HepG2 (cell line): ENCODE data around the gene LYRM1. TPM values are rescaled to one million over a fixed set of nuclear protein-coding genes. Genes with fewer than 3 reads are reported as not detected.

ENCODE experiments used
- ATAC-seq: fragments of 200-7000 bp; cut with Tn5 transposase; 3 replicates; pipeline ENCODE4 v1.9.1; 2020; ENCODE audit warnings: mild to moderate bottlenecking, moderate library complexity
- BruUV-seq: library from RNA; stranded (reverse); fragments of 400-500 nt; replicated peaks from 2 replicates; lab custom pipeline; 2021; lab: Mats Ljungman, UMichigan
- CTCF ChIA-PET: fragments of 300-600 bp; formaldehyde crosslinking; extraction: SDS; loops from one replicate; lab custom pipeline; 2021; ENCODE audit warnings: low total read pairs, inconsistent platforms, low intra/inter-chr PET ratio; lab: Yijun Ruan, JAX
- POLR2A ChIA-PET: fragments of 350-600 bp; sonication (Branson Sonifier 250); formaldehyde crosslinking; loops from one replicate; lab custom pipeline; 2020; ENCODE audit warnings: antibody characterized with exemption, inconsistent platforms; lab: Yijun Ruan, JAX
- DNase-seq: peaks from one replicate; pipeline ENCODE4 v3.0.0-alpha.2; 2015; ENCODE audit warnings: low spot score
- FAIRE-seq: peaks from 3 replicates; lab custom pipeline; 2011; peaks lifted over from hg19 to GRCh38; lab: Jason Lieb, UNC
- H2AFZ ChIP-seq: one replicate; pipeline ENCODE4 v1.6.1; 2011; ENCODE audit warnings: low read length, inconsistent platforms
- H3K27ac ChIP-seq: fragments of 300-600 bp; 3 replicates; pipeline ENCODE4 v1.8.0; 2011; ENCODE audit warnings: mixed run types, mild to moderate bottlenecking, mixed read lengths, low read length, inconsistent platforms; ENCODE audit not compliant: insufficient read depth; ENCODE audit errors: extremely low read length
- H3K27me3 ChIP-seq, 2 experiments: fragments of 200-600 bp in 1 of 2; 2 replicates in 1 of 2; 3 replicates in 1 of 2; pipeline versions ENCODE4 v1.6.0 to v1.8.0; 2011; ENCODE audit warnings: low read length in 2 of 2, mild to moderate bottlenecking in 2 of 2, moderate library complexity in 2 of 2, inconsistent platforms in 1 of 2; ENCODE audit not compliant: insufficient read depth in 2 of 2, control insufficient read depth in 1 of 2
- H3K36me3 ChIP-seq, 2 experiments: fragments of 200-600 bp in 1 of 2; replicated peaks in 1 of 2; 2 replicates in 1 of 2; 3 replicates in 1 of 2; pipeline versions ENCODE4 v1.5.1 to v1.8.0; 2011; ENCODE audit warnings: low read length in 2 of 2, inconsistent platforms in 1 of 2; ENCODE audit not compliant: insufficient read depth in 2 of 2, control insufficient read depth in 1 of 2
- H3K4me1 ChIP-seq: 2 replicates; pipeline ENCODE4 v1.5.1; 2012; ENCODE audit warnings: low read length, inconsistent platforms; ENCODE audit not compliant: insufficient read depth
- H3K4me2 ChIP-seq: 2 replicates; pipeline ENCODE4 v1.6.0; 2011; ENCODE audit warnings: low read depth, low read length, inconsistent platforms
- H3K4me3 ChIP-seq, 3 experiments: fragments of 200-600 bp in 1 of 3; sonication (generic), shearing (Covaris generic) in 1 of 3; replicated peaks in 1 of 3; 2 replicates each; pipeline ENCODE4 v1.5.1; 2011 to 2016; ENCODE audit warnings: low read length in 3 of 3, inconsistent platforms in 2 of 3, low read depth in 2 of 3, mild to moderate bottlenecking in 2 of 3, control low read depth in 1 of 3, mixed read lengths in 1 of 3; ENCODE audit not compliant: insufficient read depth in 1 of 3
- H3K79me2 ChIP-seq: one replicate; pipeline ENCODE4 v1.6.1; 2011; ENCODE audit warnings: low read length, inconsistent platforms; ENCODE audit not compliant: insufficient read depth
- H3K9ac ChIP-seq: 2 replicates; pipeline ENCODE4 v1.6.0; 2011; ENCODE audit warnings: mild to moderate bottlenecking, low read depth, low read length, inconsistent platforms; ENCODE audit not compliant: insufficient read depth
- H3K9me3 ChIP-seq: 2 replicates; pipeline ENCODE4 v1.5.1; 2012; ENCODE audit warnings: mild to moderate bottlenecking, low read length
- H4K20me1 ChIP-seq: 2 replicates; pipeline ENCODE4 v1.6.0; 2011; ENCODE audit warnings: inconsistent platforms, mild to moderate bottlenecking, low read length, moderate library complexity; ENCODE audit not compliant: insufficient read depth
- CREB1 ChIP-seq, 2 experiments: fragments of 450-650 bp in 1 of 2; IDR thresholded peaks; 2 replicates each; pipeline ENCODE4 v1.6.1; 2016 to 2017; ENCODE audit warnings: control low read depth in 1 of 2, mild to moderate bottlenecking in 1 of 2, missing compliant biosample characterization in 1 of 2, missing genetic modification characterization in 1 of 2
- HMG20A ChIP-seq: IDR thresholded peaks from 2 replicates; pipeline ENCODE4 v1.6.1; 2016; ENCODE audit warnings: borderline replicate concordance
- SP1 ChIP-seq, 2 experiments: fragments of 450-650 bp in 1 of 2; sonication (generic) in 1 of 2; formaldehyde crosslinking in 1 of 2; IDR thresholded peaks; 2 replicates each; pipeline versions ENCODE4 v1.4.0 to v1.6.1; 2016 to 2020; ENCODE audit warnings: missing genetic modification reagents in 1 of 2
- ZNF552 ChIP-seq: sonication (generic); formaldehyde crosslinking; IDR thresholded peaks from 2 replicates; pipeline ENCODE4 v1.9.0; 2022; ENCODE audit warnings: missing genetic modification reagents, mild to moderate bottlenecking, borderline replicate concordance
- WGBS: methylation state at CpG from one replicate; pipeline ENCODE4 v1.1.6; 2017; ENCODE audit warnings: low lambda C conversion rate; 5-methylcytosine and 5-hydroxymethylcytosine counted together
- in situ Hi-C: cut with HindIII; loops from 2 replicates; pipeline ENCODE4 v1.10.0; 2017; ENCODE audit warnings: low pct_unique_long_range_greater_than_20kb; ENCODE audit not compliant: extremely low pct_ligation_motif_present
- intact Hi-C: fragments of 100-400 bp; cut with micrococcal nuclease; formaldehyde crosslinking; loops from one replicate; pipeline ENCODE4 v1.10.0; 2022; ENCODE audit not compliant: unreplicated experiment
- polyA plus RNA-seq, 8 experiments: library from polyadenylated mRNA; depleted of rRNA in 3 of 8; stranded (reverse) in 7 of 8; unstranded in 1 of 8; fragments of >200 nt; fragmentation: Illumina TruSeq in 4 of 8; extraction: Trizol in 4 of 8; gene quantifications; 2 replicates each; pipeline versions ENCODE4 v1.2.1 to v1.2.3, GENCODE V29; 2011 to 2016; ENCODE audit warnings: low read depth in 4 of 8, missing spikeins in 1 of 8, mixed read lengths in 1 of 8; ENCODE audit not compliant: insufficient read depth in 1 of 8
- total RNA-seq, 5 experiments: library from RNA; depleted of rRNA; stranded (reverse); fragments of >200 nt; fragmentation: Illumina TruSeq; extraction: Trizol; gene quantifications; 2 replicates each; pipeline ENCODE4 v1.2.3, GENCODE V29; 2016; ENCODE audit warnings: low read depth in 1 of 5
- TF ChIP-seq, protein P1 (sequence below): sonication (generic); formaldehyde crosslinking; IDR thresholded peaks from 2 replicates; pipeline ENCODE4 v1.8.0; 2022; ENCODE audit warnings: missing genetic modification reagents, mild to moderate bottlenecking, moderate library complexity, borderline replicate concordance
- TF ChIP-seq, protein P2 (sequence below): sonication (generic); formaldehyde crosslinking; IDR thresholded peaks from 2 replicates; pipeline ENCODE4 v1.5.1; 2020; ENCODE audit warnings: missing genetic modification reagents, mild to moderate bottlenecking, borderline replicate concordance

Gene LYRM1
- total and polyA plus RNA-seq, 2 of the 13 experiments (the other 11 are each of a cell fraction or from before 2014, with no cell fraction given): 59.2 to 82.6 TPM

DNA sequence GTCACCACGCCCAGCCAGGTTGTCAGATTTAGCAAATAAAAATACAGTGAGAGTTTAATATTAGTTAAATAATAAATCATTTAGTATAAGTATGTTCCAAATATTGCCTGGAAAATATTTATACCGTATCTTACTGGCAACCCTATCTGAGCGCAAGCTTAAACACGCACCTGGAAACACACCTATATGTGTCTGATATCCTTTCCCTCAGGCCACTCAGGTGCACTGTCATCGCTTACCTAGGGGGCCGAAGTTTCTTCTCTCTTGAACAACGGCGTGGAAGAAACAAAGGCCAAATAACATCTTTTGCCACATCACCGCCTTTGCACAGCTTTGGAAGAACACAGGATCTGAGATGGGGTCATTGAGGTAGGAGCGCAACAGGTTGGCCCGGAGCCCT lies 54.0 kb downstream of the LYRM1 start:
- intact Hi-C loops (no loop called here), in situ Hi-C loops (no loop called here)
- FAIRE-seq (no peak), DNase-seq (no peak), ATAC-seq (no peak)
- no peaks in the 10 kb centered on the region for H4K20me1 ChIP-seq
- no peak overlapping the region for H3K4me2 ChIP-seq
- ChIA-PET CTCF (no interaction called here), POLR2A (no interaction called here)
- H2AFZ ChIP-seq: no peak overlapping the region
- no peak overlapping the region for H3K4me3 ChIP-seq
- H3K9me3 ChIP-seq: no peaks in the 10 kb centered on the region
- no peaks in the 10 kb centered on the region for H3K4me1 ChIP-seq
- H3K27ac ChIP-seq: no peak overlapping the region
- no peak for TF ChIP-seq CREB1 (IDR thresholded peaks at IDR 0.05)
- no peak for TF ChIP-seq CREB1 (CRISPR knock-in tag; IDR thresholded peaks at IDR 0.05)
- TF ChIP-seq, protein P1, sequence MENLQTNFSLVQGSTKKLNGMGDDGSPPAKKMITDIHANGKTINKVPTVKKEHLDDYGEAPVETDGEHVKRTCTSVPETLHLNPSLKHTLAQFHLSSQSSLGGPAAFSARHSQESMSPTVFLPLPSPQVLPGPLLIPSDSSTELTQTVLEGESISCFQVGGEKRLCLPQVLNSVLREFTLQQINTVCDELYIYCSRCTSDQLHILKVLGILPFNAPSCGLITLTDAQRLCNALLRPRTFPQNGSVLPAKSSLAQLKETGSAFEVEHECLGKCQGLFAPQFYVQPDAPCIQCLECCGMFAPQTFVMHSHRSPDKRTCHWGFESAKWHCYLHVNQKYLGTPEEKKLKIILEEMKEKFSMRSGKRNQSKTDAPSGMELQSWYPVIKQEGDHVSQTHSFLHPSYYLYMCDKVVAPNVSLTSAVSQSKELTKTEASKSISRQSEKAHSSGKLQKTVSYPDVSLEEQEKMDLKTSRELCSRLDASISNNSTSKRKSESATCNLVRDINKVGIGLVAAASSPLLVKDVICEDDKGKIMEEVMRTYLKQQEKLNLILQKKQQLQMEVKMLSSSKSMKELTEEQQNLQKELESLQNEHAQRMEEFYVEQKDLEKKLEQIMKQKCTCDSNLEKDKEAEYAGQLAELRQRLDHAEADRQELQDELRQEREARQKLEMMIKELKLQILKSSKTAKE (CRISPR knock-in tag): no peak
- TF ChIP-seq SP1 (IDR thresholded peaks at IDR 0.05): no peak
- no peak for TF ChIP-seq SP1 (CRISPR knock-in tag; IDR thresholded peaks at IDR 0.05)
- TF ChIP-seq, protein P2, sequence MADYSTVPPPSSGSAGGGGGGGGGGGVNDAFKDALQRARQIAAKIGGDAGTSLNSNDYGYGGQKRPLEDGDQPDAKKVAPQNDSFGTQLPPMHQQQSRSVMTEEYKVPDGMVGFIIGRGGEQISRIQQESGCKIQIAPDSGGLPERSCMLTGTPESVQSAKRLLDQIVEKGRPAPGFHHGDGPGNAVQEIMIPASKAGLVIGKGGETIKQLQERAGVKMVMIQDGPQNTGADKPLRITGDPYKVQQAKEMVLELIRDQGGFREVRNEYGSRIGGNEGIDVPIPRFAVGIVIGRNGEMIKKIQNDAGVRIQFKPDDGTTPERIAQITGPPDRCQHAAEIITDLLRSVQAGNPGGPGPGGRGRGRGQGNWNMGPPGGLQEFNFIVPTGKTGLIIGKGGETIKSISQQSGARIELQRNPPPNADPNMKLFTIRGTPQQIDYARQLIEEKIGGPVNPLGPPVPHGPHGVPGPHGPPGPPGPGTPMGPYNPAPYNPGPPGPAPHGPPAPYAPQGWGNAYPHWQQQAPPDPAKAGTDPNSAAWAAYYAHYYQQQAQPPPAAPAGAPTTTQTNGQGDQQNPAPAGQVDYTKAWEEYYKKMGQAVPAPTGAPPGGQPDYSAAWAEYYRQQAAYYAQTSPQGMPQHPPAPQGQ (CRISPR knock-in tag): no peak
- no peak for TF ChIP-seq HMG20A (CRISPR knock-in tag)
- no peak for TF ChIP-seq ZNF552 (CRISPR knock-in tag)
- no peak overlapping the region for H3K9ac ChIP-seq
- BruUV-seq: no TSS peak
- 66% methylated on average over 11 of the region's 11 CpGs for whole genome bisulfite sequencing
- no peaks in the 10 kb centered on the region for H3K79me2 ChIP-seq
- peaks cover 0 to 10% of the 10 kb centered on the region in 2 experiments; a peak in 2 of 5 replicates for H3K27me3 ChIP-seq
- no peaks in the 10 kb centered on the region for H3K36me3 ChIP-seq
